ENCODE data around the gene MYO3A.

MYO3A gene

GRCh38 chr10:26216585-26217395 lies 282.8 kb downstream of the MYO3A start, which contains the start of gene GAD2:
GAD2 (plus strand) TSS chr10:26216774; CDS start chr10:26216810, 36 bp downstream.
- DNase-seq = no peak

GRCh38 chr10:26217396-26218086 lies 283.5 kb downstream of the MYO3A start:
- no peak for DNase-seq

- no peak for DNase-seq
Measured at GRCh38 chr10:26219676-26220075, 285.6 kb downstream of the MYO3A start.

- no peak for DNase-seq
Measured at GRCh38 chr10:26220901-26221300, 286.9 kb downstream of the MYO3A start.

- no peak for DNase-seq
Measured at GRCh38 chr10:26221541-26221940, 287.5 kb downstream of the MYO3A start.

- DNase-seq = no peak
Measured at GRCh38 chr10:26222563-26222962, 288.5 kb downstream of the MYO3A start.

- DNase-seq = no peak
Measured at GRCh38 chr10:26225322-26225721, 291.3 kb downstream of the MYO3A start.

GRCh38 chr10:26227786-26228185 lies 293.8 kb downstream of the MYO3A start:
- DNase-seq = no peak

- DNase-seq = no peak
Measured at GRCh38 chr10:26232174-26232573, 298.1 kb downstream of the MYO3A start.

GRCh38 chr10:26235761-26236160 lies 301.7 kb downstream of the MYO3A start:
- DNase-seq = no peak

GRCh38 chr10:26238378-26238777 lies 304.3 kb downstream of the MYO3A start:
- no peak for DNase-seq

GRCh38 chr10:26242706-26243350 lies 308.8 kb downstream of the MYO3A start:
- no peak for DNase-seq

GRCh38 chr10:26243351-26243720 lies 309.3 kb downstream of the MYO3A start:
- no peak for DNase-seq

GRCh38 chr10:26249681-26250080 lies 315.7 kb downstream of the MYO3A start:
- DNase-seq = no peak

- DNase-seq = no peak
Measured at GRCh38 chr10:26251925-26252324, 317.9 kb downstream of the MYO3A start.

- DNase-seq = no peak
Measured at GRCh38 chr10:26254616-26255015, 320.6 kb downstream of the MYO3A start.

- DNase-seq = no peak
Measured at GRCh38 chr10:26259341-26259740, 325.3 kb downstream of the MYO3A start.
